GM19397 (cell line): ENCODE data around the gene FEV.

Experiments
- ATAC-seq: cut with Tn5 transposase; IDR thresholded peaks from one replicate; pipeline ENCODE4 v1.9.1; 2021; ENCODE audit warnings: mild to moderate bottlenecking, moderate library complexity; ENCODE audit not compliant: unreplicated experiment

Gene FEV

GRCh38 chr2:218979846-218980734 is 4.9 kb downstream of the FEV start:
- peak; percentile 81 for ATAC-seq

DNA sequence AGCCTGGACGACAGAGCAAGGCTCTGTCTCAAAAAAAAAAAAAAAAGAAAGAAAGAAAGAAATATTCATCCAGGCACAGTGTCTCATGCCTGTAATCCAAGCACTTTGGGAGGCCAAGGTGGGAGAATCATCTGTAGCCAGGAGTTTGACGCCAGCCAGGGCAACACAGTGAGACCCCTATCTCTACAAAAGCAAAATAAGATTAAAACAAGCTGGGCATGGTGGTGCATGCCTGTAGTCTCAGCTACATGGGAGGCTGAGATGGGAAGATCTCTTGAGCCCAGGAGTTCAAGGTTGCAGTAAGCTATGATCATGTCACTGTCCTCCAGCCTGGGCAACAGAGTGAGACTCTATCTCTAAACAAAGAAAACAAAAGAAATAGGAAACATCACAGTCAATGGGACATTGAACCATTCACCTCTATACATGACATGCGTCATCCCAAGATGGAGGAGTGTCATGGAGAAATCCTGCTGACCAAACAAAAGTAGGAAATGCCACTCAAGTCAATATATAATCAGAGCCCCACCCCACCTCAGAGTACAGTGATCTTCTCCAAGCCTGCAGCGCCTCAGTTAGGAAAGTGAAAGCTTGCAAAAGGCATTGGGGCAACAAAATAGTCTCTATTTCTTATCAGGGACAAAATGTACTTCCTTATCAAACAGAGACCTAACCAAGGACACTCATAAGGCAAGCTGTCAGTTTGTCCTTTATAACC is 9.8 kb downstream of the FEV start:
- no peak for ATAC-seq

- ATAC-seq: no peak
Observed at GRCh38 chr2:218970894-218971293, 14.1 kb downstream of the FEV start.

DNA sequence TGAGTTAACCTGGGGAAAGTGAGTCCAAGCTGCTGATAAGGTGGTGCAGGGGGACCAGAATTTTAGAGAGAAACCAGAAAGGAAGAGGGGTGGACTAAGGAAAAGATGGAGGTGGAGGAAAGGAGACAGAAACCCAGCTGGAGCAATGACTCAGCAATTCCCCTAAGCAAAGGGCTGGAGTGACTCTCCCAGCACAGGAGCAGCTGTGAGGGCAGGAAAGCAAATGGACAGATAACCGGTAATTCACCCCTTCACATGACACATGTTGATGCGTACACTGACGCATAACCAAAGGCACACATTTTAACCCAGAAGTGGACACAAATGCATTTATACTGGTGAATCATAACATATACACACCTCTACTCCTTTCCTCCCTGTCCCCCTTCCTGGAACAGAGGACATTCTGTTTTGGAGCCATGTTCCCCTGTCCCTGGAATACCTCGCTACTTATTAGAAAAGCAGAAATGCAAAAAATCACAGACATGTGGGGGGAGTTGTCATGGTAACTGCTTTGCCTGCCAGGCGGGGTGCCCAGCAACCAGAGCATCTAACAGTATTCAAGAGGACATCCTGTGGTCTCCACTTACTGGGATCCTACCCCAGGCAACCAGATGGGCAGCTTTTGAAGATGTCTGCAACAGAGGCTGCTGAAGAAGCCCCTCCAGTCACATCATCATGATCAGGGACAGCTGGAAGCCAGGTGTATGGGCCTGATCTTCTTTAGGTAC is 20.8 kb downstream of the FEV start:
- ATAC-seq: no peak

- no peak for ATAC-seq
Observed at GRCh38 chr2:218963601-218964000, 21.4 kb downstream of the FEV start.

- no peak for ATAC-seq
Observed at GRCh38 chr2:218962859-218963492, 22.0 kb downstream of the FEV start.

DNA sequence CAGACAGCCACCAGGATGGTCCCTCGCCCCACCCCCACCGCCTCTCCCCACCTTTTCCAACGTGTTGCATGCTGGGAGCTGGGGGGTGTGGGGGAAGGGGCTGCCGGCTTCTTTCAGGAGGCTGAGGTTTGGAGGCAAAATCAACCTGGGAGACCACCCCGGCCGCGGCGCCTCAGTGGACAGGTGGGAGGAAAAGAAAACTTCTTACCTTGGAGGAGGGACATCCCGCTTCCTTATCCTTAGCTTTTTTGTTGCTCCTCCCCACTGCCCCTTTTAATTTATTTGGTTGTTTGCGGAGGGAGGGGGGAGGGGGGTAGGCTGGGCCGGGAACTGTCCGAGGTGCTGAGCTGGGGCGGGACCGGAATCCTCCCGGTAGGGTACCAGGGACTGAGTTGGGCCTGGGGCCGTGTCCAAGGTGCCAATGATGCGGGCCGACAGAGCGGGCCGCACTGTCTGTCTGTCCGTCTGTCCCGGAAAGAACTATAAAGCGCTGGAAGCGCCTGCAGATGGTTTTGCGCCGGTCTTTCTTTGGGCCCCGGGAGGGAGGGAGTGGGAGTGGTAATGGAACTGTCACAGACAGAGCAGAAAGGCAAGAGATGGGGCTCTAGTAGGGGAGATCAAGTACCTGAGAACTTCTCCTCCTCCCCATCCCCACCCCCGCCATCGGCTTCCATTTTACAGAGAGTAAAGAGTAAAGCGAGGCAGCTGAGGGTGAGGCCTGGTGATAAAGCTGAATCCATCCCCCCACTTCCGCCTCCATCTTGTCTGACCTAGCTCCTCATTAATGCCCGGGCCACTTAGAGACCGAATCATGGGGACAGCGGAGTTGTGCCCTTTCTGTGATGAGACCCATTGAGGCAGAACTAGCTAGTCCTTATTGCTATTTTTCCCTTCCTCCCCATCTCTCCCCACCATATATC is 23.1 kb downstream of the FEV start:
- ATAC-seq: no peak

GRCh38 chr2:218961229-218961628 is 23.8 kb downstream of the FEV start:
- ATAC-seq: no peak

DNA sequence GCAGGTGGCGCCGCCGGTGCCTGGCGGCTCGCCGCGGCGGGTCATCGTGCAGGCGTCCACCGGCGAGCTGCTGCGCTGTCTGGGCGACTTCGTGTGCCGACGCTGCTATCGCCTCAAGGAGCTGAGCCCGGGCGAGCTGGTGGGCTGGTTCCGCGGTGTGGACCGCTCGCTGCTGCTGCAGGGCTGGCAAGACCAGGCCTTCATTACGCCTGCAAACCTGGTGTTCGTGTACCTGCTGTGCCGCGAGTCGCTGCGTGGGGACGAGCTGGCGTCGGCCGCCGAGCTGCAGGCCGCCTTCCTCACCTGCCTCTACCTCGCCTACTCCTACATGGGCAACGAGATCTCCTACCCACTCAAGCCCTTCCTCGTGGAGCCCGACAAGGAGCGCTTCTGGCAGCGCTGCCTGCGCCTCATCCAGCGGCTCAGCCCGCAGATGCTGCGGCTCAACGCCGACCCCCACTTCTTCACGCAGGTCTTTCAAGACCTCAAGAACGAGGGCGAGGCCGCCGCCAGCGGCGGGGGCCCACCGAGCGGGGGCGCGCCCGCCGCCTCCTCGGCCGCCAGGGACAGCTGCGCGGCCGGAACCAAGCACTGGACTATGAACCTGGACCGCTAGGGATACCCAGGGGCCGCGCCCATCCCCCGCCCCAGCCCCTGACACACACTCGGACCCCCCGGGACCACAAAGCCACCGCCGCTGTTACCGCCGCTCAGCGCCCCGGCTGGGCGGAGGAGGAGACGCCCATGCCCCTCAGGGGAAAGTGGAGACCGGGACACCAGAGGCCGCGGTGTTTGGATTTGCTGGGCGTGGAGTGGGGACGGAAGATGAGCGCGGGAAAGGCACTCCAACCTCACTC is 24.4 kb downstream of the FEV start:
- ATAC-seq: no peak

DNA sequence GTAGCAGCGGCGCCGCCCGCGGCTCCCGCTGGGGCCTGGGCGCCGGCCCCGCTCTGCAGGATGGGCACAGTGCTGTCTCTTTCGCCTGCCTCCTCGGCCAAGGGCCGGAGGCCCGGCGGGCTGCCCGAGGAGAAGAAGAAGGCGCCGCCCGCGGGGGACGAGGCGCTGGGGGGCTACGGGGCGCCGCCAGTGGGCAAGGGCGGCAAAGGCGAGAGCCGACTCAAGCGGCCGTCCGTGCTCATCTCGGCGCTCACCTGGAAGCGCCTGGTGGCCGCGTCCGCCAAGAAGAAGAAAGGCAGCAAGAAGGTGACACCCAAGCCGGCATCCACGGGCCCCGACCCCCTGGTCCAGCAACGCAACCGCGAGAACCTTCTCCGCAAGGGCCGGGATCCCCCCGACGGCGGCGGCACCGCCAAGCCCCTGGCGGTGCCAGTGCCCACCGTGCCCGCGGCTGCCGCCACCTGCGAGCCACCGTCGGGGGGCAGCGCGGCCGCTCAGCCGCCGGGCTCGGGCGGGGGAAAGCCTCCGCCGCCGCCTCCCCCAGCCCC is 25.1 kb downstream of the FEV start:
- ATAC-seq: no peak

DNA sequence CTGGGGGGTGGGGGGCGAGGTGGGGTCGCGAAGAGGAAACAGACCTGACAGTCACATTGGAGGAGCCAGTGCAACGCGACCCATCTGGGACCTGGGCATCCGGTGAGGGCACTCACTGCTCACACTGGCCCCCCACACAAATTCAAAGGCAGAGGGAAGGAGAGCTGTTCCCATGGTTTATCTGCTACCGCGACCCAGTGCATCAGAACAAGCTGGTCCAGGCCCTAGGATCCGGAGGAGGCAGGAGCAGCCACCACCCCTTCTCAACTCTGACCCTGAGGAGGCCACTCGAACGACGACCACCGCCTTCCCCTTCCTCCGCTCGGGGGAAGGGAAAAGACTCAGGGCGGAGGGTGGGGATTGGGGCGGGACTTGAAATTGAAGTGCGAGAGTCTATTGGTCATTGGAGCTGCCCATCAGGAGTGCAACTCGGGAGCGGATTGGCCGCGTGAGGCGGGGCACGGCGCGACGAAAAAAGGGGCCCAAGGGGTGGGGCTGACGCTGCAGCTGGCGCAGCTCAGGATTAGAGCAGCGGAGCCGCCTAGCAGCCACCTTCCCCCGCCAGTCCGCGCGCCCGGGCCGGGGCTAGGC is 25.7 kb downstream of the FEV start, which contains the start of gene CDK5R2:
Gene CDK5R2, plus strand, starts transcription at position 526 of the 591 bp plus-strand sequence. CDS start 155 bp downstream, outside the sequence.
- ATAC-seq: peak; percentile 92

DNA sequence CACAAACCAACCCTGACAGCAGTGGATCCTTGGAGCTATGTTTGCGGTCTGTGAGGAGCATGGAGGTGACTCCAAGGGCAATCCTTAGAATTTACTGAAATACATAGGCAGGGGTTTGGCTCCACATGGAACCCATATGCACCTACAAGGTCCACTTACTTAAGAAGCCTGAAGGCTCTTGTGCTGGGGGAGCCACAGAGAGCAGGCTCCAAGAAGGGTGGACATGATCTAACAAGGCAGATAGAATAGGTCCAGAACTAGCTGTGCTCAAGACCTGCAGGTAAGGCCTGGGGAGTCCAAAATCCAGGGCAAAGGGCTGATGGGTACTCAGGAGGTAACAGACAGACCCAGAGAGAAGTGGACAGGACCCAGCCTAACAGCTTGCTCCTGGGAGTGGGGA is 26.7 kb downstream of the FEV start:
- ATAC-seq: no peak

GRCh38 chr2:218957671-218958070 is 27.3 kb downstream of the FEV start:
- no peak for ATAC-seq

DNA sequence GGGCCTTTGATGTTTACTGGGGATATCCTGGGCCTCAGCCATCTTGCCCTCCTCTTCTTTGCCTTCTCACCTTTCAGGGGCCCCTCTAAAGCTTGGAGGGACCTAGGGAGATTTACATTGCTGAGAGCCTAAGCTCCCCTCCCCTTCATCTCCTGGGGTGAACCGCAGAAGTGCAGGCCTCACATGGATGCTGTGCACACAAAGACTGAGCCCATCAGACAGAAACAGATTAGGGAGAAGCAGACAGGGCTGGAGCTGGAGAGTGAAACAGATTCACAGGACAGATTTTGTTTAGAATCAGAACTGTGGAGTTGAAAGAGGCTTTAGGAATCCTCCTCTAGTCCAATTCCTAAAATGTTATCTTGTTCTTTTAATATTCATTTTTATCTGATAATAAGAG is 28.9 kb downstream of the FEV start:
- ATAC-seq: no peak

- no peak for ATAC-seq
Observed at GRCh38 chr2:218954541-218955300, 30.3 kb downstream of the FEV start.

GRCh38 chr2:218953366-218953954 is 31.5 kb downstream of the FEV start:
- no peak for ATAC-seq

- no peak for ATAC-seq
Observed at GRCh38 chr2:218952160-218952559, 32.8 kb downstream of the FEV start.
